ENCODE results near the gene SCFD2.
"Not testable (repeated sequence)": the region's sequence is repeated elsewhere in the genome, so short reads cannot be mapped to it uniquely, and the experiment has no call there.

SCFD2 gene

DNA sequence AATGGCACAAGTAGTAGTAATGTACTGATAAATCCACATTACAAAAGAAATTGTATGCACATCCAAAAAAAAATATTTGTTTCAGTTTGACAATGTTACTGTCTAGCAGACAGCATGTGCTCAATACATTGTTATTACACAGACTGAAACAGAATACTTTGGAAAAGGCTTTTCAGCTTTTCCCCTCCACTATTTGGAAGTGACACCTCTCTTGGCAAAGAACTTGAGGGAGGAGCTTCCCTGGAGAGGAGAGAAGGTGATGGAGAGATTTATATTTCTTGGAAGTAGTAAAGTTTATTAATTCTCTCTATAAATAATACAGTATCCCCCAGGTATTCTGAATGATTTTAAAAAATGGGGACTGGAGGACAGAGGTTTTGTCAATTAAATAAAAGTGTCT is 131.8 kb downstream of the SCFD2 start:
- no peak for TF ChIP-seq CTCF (conservative IDR thresholded peaks at IDR 0.05; ENCODE audit: low read depth)
- DNase-seq (ENCODE audit: low spot score) = no peak
- no peak overlapping the region for H3K27ac ChIP-seq
- ChIA-PET CTCF (interaction anchor here (0.5 to 1.0 kb wide), 3 partner anchors 31 to 829 kb away, joined by 3 read pairs; no protein-coding TSS in a partner anchor), POLR2A (ENCODE audit: low non-redundant PET) (no interaction called here)

DNA sequence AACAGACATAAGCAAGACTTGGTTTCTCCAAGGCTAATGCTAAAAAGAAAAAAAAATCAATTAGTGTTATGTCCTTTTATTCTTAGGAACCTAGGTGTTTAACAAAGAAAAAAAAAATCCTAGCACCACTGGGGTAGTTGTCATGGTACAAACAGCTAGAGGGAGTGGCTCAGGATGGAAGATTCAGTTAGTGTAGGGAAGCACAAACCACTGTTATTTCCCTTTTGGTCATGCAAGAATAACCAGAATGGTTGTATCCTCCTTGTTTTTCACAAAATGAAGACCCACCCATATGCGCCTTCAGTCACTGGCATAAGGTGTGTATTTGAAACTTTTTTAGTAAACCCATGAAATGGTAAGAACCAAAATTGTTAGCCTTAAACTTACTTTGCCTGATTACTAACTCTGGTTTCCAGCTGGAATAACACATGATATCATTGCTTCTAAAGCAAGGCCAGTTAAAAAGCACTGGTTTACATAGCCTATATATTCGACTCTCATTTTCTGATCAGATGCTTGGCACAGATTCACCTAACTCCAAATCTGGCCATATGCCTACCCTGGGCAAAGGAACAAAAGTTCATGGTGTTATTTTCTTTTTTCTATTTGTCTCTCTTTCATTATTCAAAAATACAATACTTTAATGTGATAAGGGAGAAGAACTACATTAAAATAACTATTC is 132.6 kb downstream of the SCFD2 start:
- no peak for TF ChIP-seq CTCF (conservative IDR thresholded peaks at IDR 0.05; ENCODE audit: low read depth)
- no peak overlapping the region for H3K27ac ChIP-seq
- CTCF ChIA-PET = interaction anchor here (0.5 to 1.0 kb wide), 2 partner anchors 31 to 828 kb away, joined by 3 read pairs; no protein-coding TSS in a partner anchor
- DNase-seq (ENCODE audit: low spot score) = no peak
- POLR2A ChIA-PET (ENCODE audit: low non-redundant PET) = no interaction called here

DNA sequence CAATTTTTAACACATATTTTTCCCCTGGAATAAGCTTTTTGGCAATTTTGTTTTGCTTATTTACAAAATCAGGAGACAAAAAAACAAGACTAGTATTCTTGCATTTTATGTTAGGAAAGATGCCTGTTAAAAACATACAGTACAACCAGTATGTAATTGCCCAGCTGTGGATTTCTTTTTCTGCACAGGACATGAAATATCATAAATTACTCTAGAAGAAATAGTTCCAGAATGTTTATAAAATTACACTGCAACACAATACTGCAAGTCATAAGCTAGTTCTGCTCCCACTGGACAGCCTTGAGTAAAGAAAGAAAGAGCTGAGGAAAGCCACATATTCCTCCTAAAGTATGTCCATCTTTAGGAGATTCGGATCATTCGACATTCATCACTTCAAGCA is 133.5 kb downstream of the SCFD2 start:
- no peak for TF ChIP-seq CTCF (conservative IDR thresholded peaks at IDR 0.05; ENCODE audit: low read depth)
- H3K27ac ChIP-seq = no peak overlapping the region
- ChIA-PET POLR2A (ENCODE audit: low non-redundant PET) (no interaction called here), CTCF (no interaction called here)
- no peak for DNase-seq (ENCODE audit: low spot score)

DNA sequence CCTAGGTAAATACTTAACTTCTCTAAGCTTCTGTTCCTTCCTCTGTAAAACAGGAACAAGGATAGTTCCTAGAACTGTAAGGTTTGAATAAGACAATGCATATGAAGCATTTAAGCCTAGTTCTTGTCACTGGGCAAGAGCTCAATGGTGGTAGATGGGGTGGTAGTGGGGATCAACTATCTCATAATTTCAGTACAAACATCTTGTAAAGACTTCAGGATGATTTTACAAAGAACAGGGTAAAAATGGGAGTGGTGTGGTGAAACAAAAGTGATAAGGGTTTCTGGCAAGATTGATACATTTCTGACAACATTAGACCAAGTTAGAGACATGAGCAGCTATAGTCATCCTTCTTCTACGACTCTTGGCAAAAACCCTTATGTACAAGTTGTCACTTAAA is 137.8 kb downstream of the SCFD2 start:
- ChIA-PET CTCF (no interaction called here), POLR2A (ENCODE audit: low non-redundant PET) (no interaction called here)
- no peak for TF ChIP-seq CTCF (conservative IDR thresholded peaks at IDR 0.05; ENCODE audit: low read depth)
- no peak for DNase-seq (ENCODE audit: low spot score)
- no peak overlapping the region for H3K27ac ChIP-seq

DNA sequence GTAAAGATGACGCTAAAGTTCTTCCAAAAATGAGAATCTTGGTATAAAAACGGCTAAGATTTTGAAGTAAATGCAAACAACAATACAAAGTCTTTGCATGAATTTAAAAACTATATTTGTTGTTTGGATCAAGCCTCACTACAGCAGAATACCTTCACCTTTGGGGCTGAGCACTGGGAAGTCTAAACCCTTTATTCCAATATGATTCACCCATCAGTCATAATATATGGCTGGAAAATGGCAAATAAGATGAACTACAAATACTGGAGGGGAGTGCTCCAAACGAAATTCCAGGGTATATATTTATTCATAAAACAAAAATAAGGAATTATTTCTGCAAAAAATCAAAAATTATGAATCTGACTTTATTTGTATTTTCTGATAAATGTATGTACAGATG is 138.4 kb downstream of the SCFD2 start:
- POLR2A ChIA-PET (ENCODE audit: low non-redundant PET) = no interaction called here
- H3K27ac ChIP-seq = no peak overlapping the region
- CTCF ChIA-PET = no interaction called here
- no peak for TF ChIP-seq CTCF (conservative IDR thresholded peaks at IDR 0.05; ENCODE audit: low read depth)
- no peak for DNase-seq (ENCODE audit: low spot score)

DNA sequence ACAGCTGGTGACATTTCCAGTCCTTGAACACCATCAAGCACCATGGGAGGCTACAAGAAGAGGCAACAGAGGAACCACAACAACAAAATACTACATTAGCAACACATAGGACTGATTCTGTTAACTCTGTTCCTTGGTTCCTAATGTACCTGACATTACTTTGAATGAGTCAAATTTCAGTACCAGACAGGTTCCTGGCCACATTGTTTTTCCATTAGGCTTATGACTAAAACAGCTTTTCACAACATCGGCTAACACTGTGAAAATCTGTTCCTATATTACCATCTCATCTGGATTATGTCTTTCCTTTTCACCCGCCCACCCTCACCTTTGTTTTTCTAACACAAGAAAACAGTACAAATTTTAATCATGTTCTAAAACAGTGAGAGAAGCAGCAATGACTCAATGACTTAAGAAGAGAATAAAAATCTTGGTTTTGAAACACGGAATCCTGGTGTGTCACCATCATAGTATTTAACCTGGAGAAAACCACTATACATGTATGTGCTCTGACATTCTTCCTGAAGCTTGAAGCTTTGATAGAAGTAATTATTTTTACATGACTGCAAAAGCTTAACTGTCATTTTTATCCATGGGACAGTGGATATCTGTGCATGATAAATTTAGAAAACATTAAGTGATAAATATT is 143.9 kb downstream of the SCFD2 start:
- TF ChIP-seq CTCF (conservative IDR thresholded peaks at IDR 0.05; ENCODE audit: low read depth) = no peak
- no peak for DNase-seq (ENCODE audit: low spot score)
- ChIA-PET POLR2A (ENCODE audit: low non-redundant PET) (no interaction called here), CTCF (no interaction called here)
- H3K27ac ChIP-seq = no peak overlapping the region

GRCh38 chr4:53219148-53219547 is 146.7 kb downstream of the SCFD2 start:
- DNase-seq (ENCODE audit: low spot score); H3K27ac ChIP-seq; CTCF ChIA-PET; POLR2A ChIA-PET (ENCODE audit: low non-redundant PET): not testable (repeated sequence)

Measured in RWPE1 (cell line).